Nephron progenitor cell (in vitro differentiated cells): ENCODE results near the gene MAPKAPK5.

Experiments
- DNase-seq: peaks from one replicate; pipeline ENCODE4 v3.0.0; 2021
- H3K27ac Mint-ChIP-seq: 2 replicates; pipeline ENCODE4 v1.8.0; 2021; ENCODE audit warnings: mild to moderate bottlenecking, moderate library complexity, mixed read lengths
- H3K27me3 Mint-ChIP-seq: 2 replicates; pipeline ENCODE4 v1.8.0; 2021; ENCODE audit warnings: mild to moderate bottlenecking, low read depth, mixed read lengths; ENCODE audit not compliant: poor library complexity
- H3K36me3 Mint-ChIP-seq: 2 replicates; pipeline ENCODE4 v1.8.0; 2021; ENCODE audit warnings: low read depth, mixed read lengths
- H3K4me1 Mint-ChIP-seq: 2 replicates; pipeline ENCODE4 v1.8.0; 2021; ENCODE audit warnings: mixed read lengths
- H3K4me3 Mint-ChIP-seq: 2 replicates; pipeline ENCODE4 v1.8.0; 2021; ENCODE audit warnings: mild to moderate bottlenecking, moderate library complexity, mixed read lengths
- H3K9me3 Mint-ChIP-seq: 2 replicates; pipeline ENCODE4 v1.8.0; 2021; ENCODE audit warnings: mild to moderate bottlenecking, moderate library complexity, mixed read lengths
- CTCF ChIP-seq: fragments of 200-600 bp; sonication (generic); IDR thresholded peaks from 2 replicates; pipeline ENCODE4 v1.5.0; 2021; ENCODE audit warnings: antibody characterized with exemption

MAPKAPK5 gene

GRCh38 chr12:111838353-111838752 lies 3.7 kb upstream of the MAPKAPK5 start:
- H3K27ac Mint-ChIP-seq: no peak overlapping the region
- no peak overlapping the region for H3K4me3 Mint-ChIP-seq
- DNase-seq: no peak

GRCh38 chr12:111840807-111841206 lies 1.2 kb upstream of the MAPKAPK5 start:
- H3K36me3 Mint-ChIP-seq: peaks cover 54% of the 10 kb centered on the region
- peaks cover 52% of the 10 kb centered on the region for H3K4me1 Mint-ChIP-seq
- no peak for TF ChIP-seq CTCF

More at GRCh38 chr12:111838353-111838752, 3.7 kb upstream of the MAPKAPK5 start:
- Mint-ChIP-seq H3K27me3 (peaks cover 10% of the 10 kb centered on the region), H3K36me3 (peaks cover 41% of the 10 kb centered on the region), H3K9me3 (peaks cover 16% of the 10 kb centered on the region), H3K4me1 (peaks cover 37% of the 10 kb centered on the region)
- TF ChIP-seq CTCF: no peak

GRCh38 chr12:111841236-111841749 lies 735 bp upstream of the MAPKAPK5 start:
- TF ChIP-seq CTCF: no peak
- Mint-ChIP-seq H3K4me3 (peak overlapping the region; percentile 91), H3K27me3 (peaks cover 5% of the 10 kb centered on the region), H3K4me1 (peaks cover 50% of the 10 kb centered on the region), H3K27ac (peak overlapping the region; percentile 100), H3K36me3 (peaks cover 58% of the 10 kb centered on the region), H3K9me3 (peaks cover 3% of the 10 kb centered on the region)
- DNase-seq: no peak

More at GRCh38 chr12:111840807-111841206, 1.2 kb upstream of the MAPKAPK5 start:
- peak overlapping the region; percentile 91 for H3K4me3 Mint-ChIP-seq
- H3K27ac Mint-ChIP-seq: peak overlapping the region; percentile 100
- peaks cover 5% of the 10 kb centered on the region for H3K27me3 Mint-ChIP-seq
- no peak for DNase-seq
- peaks cover 7% of the 10 kb centered on the region for H3K9me3 Mint-ChIP-seq

GRCh38 chr12:111842556-111843396 lies 748 bp downstream of the MAPKAPK5 start:
- Mint-ChIP-seq H3K36me3 (peaks cover 66% of the 10 kb centered on the region), H3K27ac (peak overlapping the region; percentile 99), H3K4me3 (peak overlapping the region; percentile 98), H3K27me3 (peaks cover 3% of the 10 kb centered on the region), H3K4me1 (peaks cover 47% of the 10 kb centered on the region), H3K9me3 (peaks cover 12% of the 10 kb centered on the region)
- no peak for DNase-seq
- no peak for TF ChIP-seq CTCF

- no peak for TF ChIP-seq CTCF
- DNase-seq: no peak
- H3K4me1 Mint-ChIP-seq: peaks cover 31% of the 10 kb centered on the region
- no peak overlapping the region for H3K27ac Mint-ChIP-seq
- peaks cover 68% of the 10 kb centered on the region for H3K36me3 Mint-ChIP-seq
- peaks cover 36% of the 10 kb centered on the region for H3K9me3 Mint-ChIP-seq
- peaks cover 3% of the 10 kb centered on the region for H3K27me3 Mint-ChIP-seq
- H3K4me3 Mint-ChIP-seq: no peak overlapping the region
Observed at GRCh38 chr12:111846016-111846415, 4.0 kb downstream of the MAPKAPK5 start.
